Karpas-422 (cell line): ENCODE measurements around the gene FBXL17. TPM values are rescaled to one million over a fixed set of nuclear protein-coding genes. Genes with fewer than 3 reads are reported as not detected.

Source experiments
- DNase-seq: peaks from one replicate; pipeline ENCODE4 v3.0.0-alpha.2; 2015
- H2AFZ ChIP-seq: fragments of 200-600 bp; sonication (generic); 2 replicates; pipeline ENCODE4 v1.6.1; 2014; ENCODE audit warnings: antibody characterized with exemption, low read length, mixed read lengths
- H3K27ac ChIP-seq: fragments of 200-600 bp; sonication (generic); 2 replicates; pipeline ENCODE4 v1.5.1; 2014; ENCODE audit warnings: mild to moderate bottlenecking, low read length, moderate library complexity
- H3K27me3 ChIP-seq: fragments of 200-600 bp; sonication (generic); 2 replicates; pipeline ENCODE4 v1.6.1; 2014; ENCODE audit warnings: low read length, mixed read lengths
- H3K36me3 ChIP-seq: fragments of 200-600 bp; sonication (generic); 2 replicates; pipeline ENCODE4 v1.6.1; 2014; ENCODE audit warnings: low read length, mixed read lengths; ENCODE audit not compliant: insufficient read depth
- H3K4me1 ChIP-seq: fragments of 200-600 bp; sonication (generic); 2 replicates; pipeline ENCODE4 v1.6.1; 2014; ENCODE audit warnings: mild to moderate bottlenecking, low read length, mixed read lengths
- H3K4me2 ChIP-seq: fragments of 200-600 bp; sonication (generic); 2 replicates; pipeline ENCODE4 v1.6.1; 2014; ENCODE audit warnings: low read length, low read depth, mild to moderate bottlenecking; ENCODE audit not compliant: poor library complexity, severe bottlenecking
- H3K4me3 ChIP-seq: fragments of 200-600 bp; sonication (generic); 2 replicates; pipeline ENCODE4 v1.5.1; 2014; ENCODE audit warnings: mild to moderate bottlenecking, antibody characterized with exemption, low read length, mixed read lengths
- H3K79me2 ChIP-seq: fragments of 200-600 bp; sonication (generic); 2 replicates; pipeline ENCODE4 v1.6.1; 2014; ENCODE audit warnings: mild to moderate bottlenecking, low read length, mixed read lengths
- H3K9ac ChIP-seq: fragments of 200-600 bp; sonication (generic); 2 replicates; pipeline ENCODE4 v1.6.0; 2014; ENCODE audit warnings: low read length
- H3K9me2 ChIP-seq: fragments of 200-600 bp; sonication (generic), shearing (Covaris generic); replicated peaks from 2 replicates; pipeline ENCODE4 v1.6.0; 2014; ENCODE audit warnings: mild to moderate bottlenecking, low read length, moderate library complexity; ENCODE audit not compliant: insufficient read depth
- H3K9me3 ChIP-seq: fragments of 300-700, 200-600 bp; sonication (generic); 2 replicates; pipeline ENCODE4 v1.6.1; 2014; ENCODE audit warnings: low read length, mixed read lengths
- H4K20me1 ChIP-seq: fragments of 200-600 bp; sonication (generic); 2 replicates; pipeline ENCODE4 v1.6.1; 2014; ENCODE audit warnings: mild to moderate bottlenecking, antibody characterized with exemption, low read length, low read depth; ENCODE audit not compliant: insufficient read depth
- total RNA-seq: library from RNA; depleted of rRNA; stranded (reverse); fragments of >200 nt; shearing (Covaris generic); gene quantifications from 2 replicates; pipeline ENCODE4 v1.2.3, GENCODE V29; 2014; ENCODE audit warnings: low replicate concordance

The FBXL17 gene
- total RNA-seq, 1 experiment from 2014 or later = 26.9 TPM

GRCh38 chr5:108369167-108369566 is 12.7 kb downstream of the FBXL17 start:
- Histone ChIP-seq H3K4me3 (no peak overlapping the region), H3K9me3 (peaks cover 4% of the 10 kb centered on the region), H3K27ac (no peak overlapping the region), H4K20me1 (no peaks in the 10 kb centered on the region), H3K4me2 (no peak overlapping the region), H3K36me3 (peaks cover 20% of the 10 kb centered on the region), H3K79me2 (peaks cover 78% of the 10 kb centered on the region), H3K27me3 (no peaks in the 10 kb centered on the region), H3K4me1 (peaks cover 7% of the 10 kb centered on the region), H3K9ac (no peak overlapping the region), H2AFZ (no peak overlapping the region), H3K9me2 (no peaks in the 10 kb centered on the region)
- no peak for DNase-seq

- DNase-seq = no peak
- Histone ChIP-seq H4K20me1 (no peaks in the 10 kb centered on the region), H3K4me1 (peaks cover 7% of the 10 kb centered on the region), H3K9me3 (no peaks in the 10 kb centered on the region; the same call in 1 of the 2 replicates), H3K9ac (no peak overlapping the region), H3K4me3 (no peak overlapping the region), H3K27me3 (no peaks in the 10 kb centered on the region), H3K36me3 (peaks cover 21% of the 10 kb centered on the region; the same call in 1 of the 2 replicates), H2AFZ (no peak overlapping the region), H3K79me2 (peaks cover 69% of the 10 kb centered on the region), H3K27ac (no peak overlapping the region), H3K9me2 (no peaks in the 10 kb centered on the region), H3K4me2 (no peak overlapping the region)
These were observed 14.1 kb downstream of the FBXL17 start for GRCh38 chr5:108367679-108368334.

- Histone ChIP-seq H3K27ac (no peak overlapping the region), H3K9ac (no peak overlapping the region), H3K27me3 (no peaks in the 10 kb centered on the region), H4K20me1 (no peaks in the 10 kb centered on the region), H2AFZ (no peak overlapping the region), H3K4me1 (peaks cover 5% of the 10 kb centered on the region), H3K36me3 (peaks cover 18% of the 10 kb centered on the region; the same call in 1 of the 2 replicates), H3K9me2 (no peaks in the 10 kb centered on the region), H3K4me2 (no peak overlapping the region), H3K79me2 (peaks cover 57% of the 10 kb centered on the region), H3K9me3 (no peaks in the 10 kb centered on the region), H3K4me3 (no peak overlapping the region)
- no peak for DNase-seq
These were observed 15.4 kb downstream of the FBXL17 start for GRCh38 chr5:108366500-108366899.

DNA sequence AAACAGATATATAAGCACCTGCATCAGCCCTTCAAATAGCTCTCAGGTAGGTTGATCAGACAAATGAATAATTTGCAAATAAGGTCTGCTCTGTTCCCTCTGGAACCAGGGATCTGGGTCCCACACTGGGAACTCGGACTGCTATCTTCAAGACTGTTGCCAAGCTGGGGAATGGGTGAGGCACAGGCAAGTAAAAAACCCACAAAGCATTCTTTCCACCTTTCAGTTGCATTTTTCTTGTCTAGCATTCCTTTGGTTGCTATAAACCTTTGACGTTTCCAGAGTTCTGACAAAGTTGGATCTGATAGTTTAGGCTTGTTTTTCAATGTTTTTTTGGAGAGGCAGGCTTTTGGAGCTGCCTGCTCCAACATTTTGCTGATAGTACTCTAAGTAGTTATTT is 20.1 kb downstream of the FBXL17 start:
- H3K4me1 ChIP-seq = no peaks in the 10 kb centered on the region
- H3K27ac ChIP-seq = no peak overlapping the region
- H3K36me3 ChIP-seq = peaks cover 18% of the 10 kb centered on the region; the same call in 1 of the 2 replicates
- DNase-seq = no peak
- no peaks in the 10 kb centered on the region for H3K9me2 ChIP-seq
- H3K4me2 ChIP-seq = no peak overlapping the region
- no peak overlapping the region for H3K9ac ChIP-seq
- no peaks in the 10 kb centered on the region for H3K27me3 ChIP-seq
- no peak overlapping the region for H3K4me3 ChIP-seq
- H3K79me2 ChIP-seq = peaks cover 18% of the 10 kb centered on the region
- H4K20me1 ChIP-seq = no peaks in the 10 kb centered on the region
- H2AFZ ChIP-seq = no peak overlapping the region
- H3K9me3 ChIP-seq = no peaks in the 10 kb centered on the region

GRCh38 chr5:108361239-108361638 is 20.7 kb downstream of the FBXL17 start:
- no peak for DNase-seq
- Histone ChIP-seq H3K9ac (no peak overlapping the region), H3K27ac (no peak overlapping the region), H3K79me2 (peaks cover 15% of the 10 kb centered on the region), H2AFZ (no peak overlapping the region), H3K27me3 (no peaks in the 10 kb centered on the region), H3K36me3 (peaks cover 18% of the 10 kb centered on the region; the same call in 1 of the 2 replicates), H3K9me3 (no peaks in the 10 kb centered on the region), H3K9me2 (no peaks in the 10 kb centered on the region), H4K20me1 (no peaks in the 10 kb centered on the region), H3K4me3 (no peak overlapping the region), H3K4me2 (no peak overlapping the region), H3K4me1 (no peaks in the 10 kb centered on the region)

GRCh38 chr5:108360280-108360679 is 21.6 kb downstream of the FBXL17 start:
- Histone ChIP-seq H3K36me3 (peaks cover 12% of the 10 kb centered on the region; the same call in 1 of the 2 replicates), H3K79me2 (peaks cover 7% of the 10 kb centered on the region; the same call in 1 of the 2 replicates), H3K4me1 (no peaks in the 10 kb centered on the region), H3K9me2 (no peaks in the 10 kb centered on the region), H3K27ac (no peak overlapping the region), H4K20me1 (no peaks in the 10 kb centered on the region), H3K4me2 (no peak overlapping the region), H3K4me3 (no peak overlapping the region), H3K9me3 (no peaks in the 10 kb centered on the region), H3K27me3 (no peaks in the 10 kb centered on the region), H3K9ac (no peak overlapping the region), H2AFZ (no peak overlapping the region)
- no peak for DNase-seq

GRCh38 chr5:108356286-108356685 is 25.6 kb downstream of the FBXL17 start:
- Histone ChIP-seq H3K36me3 (no peaks in the 10 kb centered on the region), H4K20me1 (no peaks in the 10 kb centered on the region), H3K79me2 (peaks cover 14% of the 10 kb centered on the region; the same call in 1 of the 2 replicates), H3K27ac (no peak overlapping the region), H3K9me2 (no peaks in the 10 kb centered on the region), H3K4me2 (no peak overlapping the region), H3K27me3 (no peaks in the 10 kb centered on the region), H3K4me3 (no peak overlapping the region), H3K9ac (no peak overlapping the region), H3K9me3 (no peaks in the 10 kb centered on the region), H3K4me1 (no peaks in the 10 kb centered on the region), H2AFZ (no peak overlapping the region)
- DNase-seq = no peak

- Histone ChIP-seq H3K36me3 (no peaks in the 10 kb centered on the region), H3K4me1 (no peaks in the 10 kb centered on the region), H4K20me1 (no peaks in the 10 kb centered on the region), H3K27me3 (no peaks in the 10 kb centered on the region), H3K9me2 (no peaks in the 10 kb centered on the region), H3K79me2 (peaks cover 16% of the 10 kb centered on the region), H3K9ac (no peak overlapping the region), H3K4me3 (no peak overlapping the region), H3K4me2 (no peak overlapping the region), H3K9me3 (no peaks in the 10 kb centered on the region), H2AFZ (no peak overlapping the region), H3K27ac (no peak overlapping the region)
- DNase-seq = no peak
These were observed 28.8 kb downstream of the FBXL17 start for GRCh38 chr5:108353087-108353486.
